Measurements from ENCODE around the gene NFIA. TPM values are rescaled to one million over a fixed set of nuclear protein-coding genes. Genes with fewer than 3 reads are reported as not detected.
A peak's percentile ranks its signal among the peaks of the same experiment; 100 is the strongest.
"Not testable (repeated sequence)": the region's sequence is repeated elsewhere in the genome, so short reads cannot be mapped to it uniquely, and the experiment has no call there.

NFIA gene
- total RNA-seq, 1 experiment from 2014 or later, result 0.35 TPM

DNA sequence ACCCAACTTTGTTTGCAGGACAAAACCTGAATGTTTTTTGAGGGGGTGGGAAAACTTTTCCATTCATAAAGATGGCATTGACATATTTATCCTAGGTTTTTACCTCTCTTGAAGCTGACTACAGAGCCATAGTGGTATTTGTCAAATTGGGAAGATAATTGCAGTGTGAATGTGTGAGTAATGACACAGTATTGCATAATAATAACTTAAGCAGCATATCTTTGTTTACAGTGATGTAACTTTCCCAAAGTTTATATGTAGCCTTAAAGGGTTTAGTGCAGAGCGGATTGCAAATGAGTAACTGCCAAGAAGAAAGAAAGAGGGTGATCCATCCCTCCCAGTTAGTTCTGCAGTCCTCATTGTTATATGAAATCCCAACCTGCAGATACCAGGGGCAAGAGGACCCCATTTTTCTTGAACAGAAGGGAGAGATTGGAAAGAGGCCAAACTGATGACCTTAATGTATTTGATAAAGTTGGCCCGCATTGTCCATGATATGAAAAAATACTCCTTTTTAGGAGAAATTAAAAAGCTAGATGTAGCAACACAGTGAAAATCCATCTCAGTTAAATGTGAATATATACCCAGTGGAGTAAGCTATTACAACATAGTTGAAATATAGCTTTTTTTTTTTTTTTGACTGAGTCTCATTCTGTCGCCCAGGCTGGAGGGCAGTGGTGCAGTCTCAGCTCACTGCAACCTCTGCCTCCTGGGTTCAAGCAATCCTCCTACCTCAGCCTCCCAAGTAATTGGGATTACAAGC lies 23.7 kb upstream of the NFIA start:
- WGBS (ENCODE audit: extremely low coverage, insufficient read length, low lambda C conversion rate), result no CpG with 5 or more reads among the region's 3 CpGs
- H3K4me2 ChIP-seq (ENCODE audit: insufficient read depth, insufficient read length, low read length), result peak overlapping the region; percentile 92
- H2BK20ac ChIP-seq (ENCODE audit: low read depth, low read length, poor library complexity, severe bottlenecking), result no peak overlapping the region
- no peak overlapping the region for H3K4ac ChIP-seq (ENCODE audit: low read depth, low read length)
- H4K5ac ChIP-seq (ENCODE audit: insufficient read length, low read depth, low read length), result no peak overlapping the region
- H3K14ac ChIP-seq (ENCODE audit: insufficient read depth, low read length), result no peak overlapping the region
- no peak overlapping the region for H2BK120ac ChIP-seq (ENCODE audit: low read depth, low read length, poor library complexity, severe bottlenecking)
- H3K23ac ChIP-seq (ENCODE audit: insufficient read length, low read depth, low read length), result no peak overlapping the region
- no peak overlapping the region for H3K18ac ChIP-seq (ENCODE audit: insufficient read length, low read depth, low read length)
- no peaks in the 10 kb centered on the region for H3K79me2 ChIP-seq (ENCODE audit: insufficient read depth, low read length)
- no peak overlapping the region for H2AFZ ChIP-seq (ENCODE audit: low read length)
- Mint-ChIP-seq H3K36me3 (ENCODE audit: insufficient read depth in 1 of 3, low read depth in 3 of 3) (no peaks in the 10 kb centered on the region), H3K27me3 (ENCODE audit: low read depth) (peaks cover 47% of the 10 kb centered on the region), H3K4me1 (peaks cover 26 to 34% of the 10 kb centered on the region in 2 experiments), H3K9me3 (no peaks in the 10 kb centered on the region; a peak in 1 of 5 replicates), H3K27ac (peak overlapping the region in 1 of 3 experiments; percentile 42; a peak in 1 of 7 replicates), H3K4me3 (no peak overlapping the region)
- H4K8ac ChIP-seq (replicated peaks; ENCODE audit: insufficient read length, low read depth, low read length), result no peak overlapping the region
- H3K9me3 ChIP-seq (ENCODE audit: control insufficient read depth, low read depth, low read length), result no peaks in the 10 kb centered on the region
- H2BK12ac ChIP-seq (ENCODE audit: insufficient read length, low read depth, low read length), result no peak overlapping the region
- H4K91ac ChIP-seq (ENCODE audit: insufficient read length, low read depth, low read length), result no peak overlapping the region
- peaks cover 3% of the 10 kb centered on the region; the same call in 1 of the 2 replicates for H3K4me1 ChIP-seq (ENCODE audit: insufficient read depth, low read length)
- H4K20me1 ChIP-seq (ENCODE audit: control insufficient read depth, insufficient read depth, insufficient read length), result no peaks in the 10 kb centered on the region
- H2BK5ac ChIP-seq (ENCODE audit: insufficient read length, low read length), result no peak overlapping the region
- no peak overlapping the region for H3K56ac ChIP-seq (ENCODE audit: insufficient read length, low read depth, low read length)
- peaks cover 10% of the 10 kb centered on the region for H3K23me2 ChIP-seq (ENCODE audit: insufficient read length, low read depth, low read length, poor library complexity, severe bottlenecking)
- H2AK5ac ChIP-seq (ENCODE audit: insufficient read length, low read length), result no peak overlapping the region
- no peak overlapping the region for H2BK15ac ChIP-seq (ENCODE audit: low read depth, low read length)
- DNase-seq, result no peak
- H3T11ph ChIP-seq (ENCODE audit: low read length), result no peak overlapping the region
- H3K27me3 ChIP-seq (ENCODE audit: insufficient read depth, low read length), result peaks cover 35% of the 10 kb centered on the region
- no peak overlapping the region for H3K27ac ChIP-seq (ENCODE audit: insufficient read length, low read depth, low read length)
- no peak overlapping the region for H3K9ac ChIP-seq (ENCODE audit: extremely low read depth, insufficient read length, low read length)
- no peaks in the 10 kb centered on the region for H3K79me1 ChIP-seq (ENCODE audit: insufficient read depth, low read depth, low read length, poor library complexity, severe bottlenecking)
- TF ChIP-seq, protein P1, sequence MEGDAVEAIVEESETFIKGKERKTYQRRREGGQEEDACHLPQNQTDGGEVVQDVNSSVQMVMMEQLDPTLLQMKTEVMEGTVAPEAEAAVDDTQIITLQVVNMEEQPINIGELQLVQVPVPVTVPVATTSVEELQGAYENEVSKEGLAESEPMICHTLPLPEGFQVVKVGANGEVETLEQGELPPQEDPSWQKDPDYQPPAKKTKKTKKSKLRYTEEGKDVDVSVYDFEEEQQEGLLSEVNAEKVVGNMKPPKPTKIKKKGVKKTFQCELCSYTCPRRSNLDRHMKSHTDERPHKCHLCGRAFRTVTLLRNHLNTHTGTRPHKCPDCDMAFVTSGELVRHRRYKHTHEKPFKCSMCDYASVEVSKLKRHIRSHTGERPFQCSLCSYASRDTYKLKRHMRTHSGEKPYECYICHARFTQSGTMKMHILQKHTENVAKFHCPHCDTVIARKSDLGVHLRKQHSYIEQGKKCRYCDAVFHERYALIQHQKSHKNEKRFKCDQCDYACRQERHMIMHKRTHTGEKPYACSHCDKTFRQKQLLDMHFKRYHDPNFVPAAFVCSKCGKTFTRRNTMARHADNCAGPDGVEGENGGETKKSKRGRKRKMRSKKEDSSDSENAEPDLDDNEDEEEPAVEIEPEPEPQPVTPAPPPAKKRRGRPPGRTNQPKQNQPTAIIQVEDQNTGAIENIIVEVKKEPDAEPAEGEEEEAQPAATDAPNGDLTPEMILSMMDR (conservative IDR thresholded peaks at IDR 0.05), result no peak

DNA sequence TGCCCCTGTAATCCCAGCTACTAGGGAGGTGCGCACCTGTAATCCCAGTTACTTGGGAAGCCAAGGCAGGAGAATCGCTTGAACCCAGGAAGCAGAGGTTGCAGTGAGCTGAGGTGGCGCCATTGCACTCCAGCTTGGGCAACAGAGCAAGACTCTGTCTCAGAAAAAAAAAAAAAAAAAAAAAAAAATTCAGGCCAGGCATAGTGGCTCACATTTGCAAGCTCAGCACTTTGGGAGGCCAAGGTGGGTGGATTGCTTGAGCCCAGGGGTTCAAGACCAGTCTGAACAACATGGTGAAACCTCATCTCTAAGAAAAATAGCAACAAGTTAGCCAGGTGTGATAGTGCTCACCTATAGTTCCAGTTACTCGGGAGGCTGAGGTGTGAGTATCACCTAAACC lies 20.8 kb upstream of the NFIA start:
- not testable (repeated sequence) for H2BK15ac ChIP-seq (ENCODE audit: low read depth, low read length); H4K20me1 ChIP-seq (ENCODE audit: control insufficient read depth, insufficient read depth, insufficient read length); H4K5ac ChIP-seq (ENCODE audit: insufficient read length, low read depth, low read length); H3K9ac ChIP-seq (ENCODE audit: extremely low read depth, insufficient read length, low read length); H3K14ac ChIP-seq (ENCODE audit: insufficient read depth, low read length); H3K23me2 ChIP-seq (ENCODE audit: insufficient read length, low read depth, low read length, poor library complexity, severe bottlenecking); H3K4me3 Mint-ChIP-seq; H2BK5ac ChIP-seq (ENCODE audit: insufficient read length, low read length); H2BK20ac ChIP-seq (ENCODE audit: low read depth, low read length, poor library complexity, severe bottlenecking); H2AFZ ChIP-seq (ENCODE audit: low read length); H3K9me3 Mint-ChIP-seq; H3K9me3 ChIP-seq (ENCODE audit: control insufficient read depth, low read depth, low read length); H2BK120ac ChIP-seq (ENCODE audit: low read depth, low read length, poor library complexity, severe bottlenecking); H3K27ac ChIP-seq (ENCODE audit: insufficient read length, low read depth, low read length); H3K4ac ChIP-seq (ENCODE audit: low read depth, low read length); H3K18ac ChIP-seq (ENCODE audit: insufficient read length, low read depth, low read length); H4K8ac ChIP-seq (replicated peaks; ENCODE audit: insufficient read length, low read depth, low read length); H3K4me2 ChIP-seq (ENCODE audit: insufficient read depth, insufficient read length, low read length); H2BK12ac ChIP-seq (ENCODE audit: insufficient read length, low read depth, low read length); H3K36me3 Mint-ChIP-seq (ENCODE audit: insufficient read depth in 1 of 3, low read depth in 3 of 3); H3K79me1 ChIP-seq (ENCODE audit: insufficient read depth, low read depth, low read length, poor library complexity, severe bottlenecking); H3K79me2 ChIP-seq (ENCODE audit: insufficient read depth, low read length); H3K56ac ChIP-seq (ENCODE audit: insufficient read length, low read depth, low read length); H3K27me3 ChIP-seq (ENCODE audit: insufficient read depth, low read length); H3K4me1 ChIP-seq (ENCODE audit: insufficient read depth, low read length); H3T11ph ChIP-seq (ENCODE audit: low read length); H4K91ac ChIP-seq (ENCODE audit: insufficient read length, low read depth, low read length); DNase-seq; H3K23ac ChIP-seq (ENCODE audit: insufficient read length, low read depth, low read length); H2AK5ac ChIP-seq (ENCODE audit: insufficient read length, low read length); H3K27ac Mint-ChIP-seq
- no CpG with 5 or more reads among the region's 4 CpGs for WGBS (ENCODE audit: extremely low coverage, insufficient read length, low lambda C conversion rate)
- peaks cover 17 to 20% of the 10 kb centered on the region in 2 experiments for H3K4me1 Mint-ChIP-seq
- peaks cover 21% of the 10 kb centered on the region for H3K27me3 Mint-ChIP-seq (ENCODE audit: low read depth)

All from H9 (cell line).